HG02943 (cell line): ENCODE measurements around the gene FBXO15.

Experiments used
- ATAC-seq: cut with Tn5 transposase; IDR thresholded peaks from one replicate; pipeline ENCODE4 v1.9.1; 2021; ENCODE audit warnings: mild to moderate bottlenecking, low read depth, moderate library complexity; ENCODE audit not compliant: unreplicated experiment

FBXO15 gene

DNA sequence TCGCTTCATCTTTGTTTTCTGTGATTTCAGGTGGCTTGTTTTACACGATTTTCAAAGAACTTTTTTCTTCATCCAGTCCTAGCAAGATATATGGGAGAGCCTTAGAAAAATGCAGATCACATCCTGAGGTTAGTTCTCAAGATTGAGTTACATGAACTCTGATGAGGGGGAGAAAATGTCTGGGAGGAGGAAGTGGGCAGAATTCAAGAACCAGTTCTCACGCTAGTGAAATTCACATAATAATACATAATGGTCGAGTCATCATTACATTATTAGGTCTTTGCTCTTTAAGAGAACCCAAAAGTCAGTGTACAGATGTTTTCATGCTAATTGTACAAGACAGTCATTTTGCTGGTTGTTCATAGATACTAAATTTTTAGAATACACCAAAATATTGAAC, 7.6 kb upstream of the FBXO15 start:
- no peak for ATAC-seq

GRCh38 chr18:74154716-74155115, 7.1 kb upstream of the FBXO15 start:
- no peak for ATAC-seq

DNA sequence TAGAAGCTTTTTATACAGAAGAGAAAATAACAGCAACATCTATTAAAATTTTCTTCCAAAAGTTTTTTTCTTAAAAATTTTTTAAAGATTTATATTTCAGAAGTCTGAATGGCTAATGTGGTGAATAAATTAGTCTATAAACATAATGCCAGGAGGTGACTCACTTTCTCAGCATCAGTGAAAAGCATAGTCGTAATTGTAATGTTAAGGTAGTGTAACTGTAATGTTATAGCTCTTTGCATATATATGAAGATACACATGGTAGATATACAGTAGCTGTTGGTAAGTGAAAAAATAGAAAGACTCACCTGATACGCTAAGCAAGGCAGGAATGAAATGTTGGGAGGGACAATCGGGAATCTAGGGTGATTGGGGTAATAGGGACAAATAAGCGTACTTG, 6.2 kb upstream of the FBXO15 start:
- no peak for ATAC-seq

DNA sequence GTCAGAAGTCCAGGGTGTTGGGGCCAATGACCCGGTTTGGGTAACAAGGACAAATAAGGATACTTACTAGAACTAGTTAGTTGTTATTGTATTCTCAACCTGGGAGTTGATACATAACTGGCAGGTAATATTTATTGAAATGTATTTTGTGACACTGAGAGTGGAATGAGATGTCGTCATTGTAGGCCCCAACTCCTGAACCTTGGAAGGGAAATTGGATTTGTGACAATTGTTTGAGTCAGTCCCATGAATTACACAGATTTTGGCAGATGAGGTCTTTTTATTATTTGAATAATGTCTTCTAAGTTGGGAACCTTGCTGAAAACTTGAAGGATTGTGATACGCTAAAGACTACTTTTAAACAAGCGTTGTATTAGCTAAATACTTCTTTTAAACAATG, 5.7 kb upstream of the FBXO15 start:
- ATAC-seq = no peak

DNA sequence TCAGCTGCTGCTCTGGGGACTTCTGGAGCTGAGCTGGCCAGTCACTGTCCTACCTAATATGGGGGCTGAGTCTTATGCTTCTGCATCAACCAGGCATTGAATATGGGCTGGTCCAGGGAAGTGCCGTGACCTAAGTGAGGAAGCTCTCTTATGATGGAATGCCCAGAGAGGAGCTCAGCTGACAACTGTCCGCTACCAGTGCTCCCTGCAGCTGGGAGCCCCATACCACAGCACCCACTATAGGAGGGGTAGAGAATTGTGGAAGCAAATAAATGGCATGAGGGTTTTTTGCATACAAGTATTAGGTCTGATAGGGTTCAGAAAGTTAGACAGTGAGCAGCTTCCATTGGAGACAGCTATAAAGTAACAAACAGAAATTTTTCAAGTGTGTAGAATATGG, 5.2 kb upstream of the FBXO15 start:
- ATAC-seq = no peak

- no peak for ATAC-seq
Observed at GRCh38 chr18:74152270-74152669, 4.6 kb upstream of the FBXO15 start.

DNA sequence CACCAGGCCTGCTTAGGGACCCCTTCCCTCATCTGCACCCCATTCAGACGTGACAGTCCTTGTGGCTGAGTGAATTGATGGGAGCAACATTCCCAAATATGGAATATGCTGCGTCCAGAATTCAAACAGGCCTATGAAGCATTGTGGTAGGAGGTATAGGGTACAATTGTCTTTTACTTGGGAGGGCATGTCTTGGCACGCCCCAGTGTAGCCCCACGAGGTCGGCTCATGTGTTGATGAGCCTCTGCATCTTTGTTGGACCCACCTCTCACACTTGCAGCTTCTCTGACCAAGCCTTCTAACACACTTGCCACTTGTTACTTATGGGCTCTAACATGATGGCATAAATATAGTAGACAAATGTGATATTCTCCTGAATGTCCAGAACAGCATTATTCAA, 2.2 kb upstream of the FBXO15 start:
- ATAC-seq = no peak

DNA sequence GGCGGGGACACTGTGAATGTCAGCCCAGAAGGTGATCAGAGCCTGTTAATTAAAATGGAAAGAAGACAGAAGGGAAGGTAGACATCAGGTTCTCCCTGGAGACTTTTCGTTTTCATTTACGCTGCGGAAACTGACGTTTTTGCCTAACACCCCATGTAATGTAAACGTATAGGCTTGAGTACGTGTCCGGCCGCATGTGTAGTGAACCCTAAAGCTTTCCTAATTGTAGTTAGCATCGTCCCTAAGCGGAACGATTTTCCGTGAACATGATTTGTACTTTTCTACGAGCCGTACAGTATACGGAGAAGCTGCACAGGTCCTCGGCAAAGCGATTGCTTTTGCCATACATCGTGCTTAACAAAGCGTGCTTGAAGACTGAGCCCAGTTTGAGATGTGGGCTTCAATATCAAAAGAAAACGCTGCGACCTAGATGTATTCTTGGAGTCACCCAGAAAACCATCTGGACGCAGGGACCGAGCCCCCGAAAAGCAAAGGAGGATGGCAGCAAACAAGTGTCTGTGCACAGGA, 973 bp upstream of the FBXO15 start:
- ATAC-seq = no peak

DNA sequence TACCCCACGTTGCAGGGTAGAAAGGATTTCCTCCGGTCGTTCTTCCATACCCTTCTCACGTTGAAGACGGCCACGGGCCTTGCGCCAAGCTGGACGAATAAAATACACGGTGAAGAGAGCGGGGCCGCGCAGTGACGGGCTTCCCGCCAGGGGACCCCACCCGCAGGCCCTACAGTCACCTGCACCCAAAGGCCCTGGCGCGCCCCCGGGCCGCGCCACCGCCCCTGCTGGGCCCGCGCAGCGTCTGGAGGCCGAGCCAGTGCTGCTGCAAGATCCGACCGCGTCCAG, 199 bp downstream of the FBXO15 start:
- no peak for ATAC-seq

DNA sequence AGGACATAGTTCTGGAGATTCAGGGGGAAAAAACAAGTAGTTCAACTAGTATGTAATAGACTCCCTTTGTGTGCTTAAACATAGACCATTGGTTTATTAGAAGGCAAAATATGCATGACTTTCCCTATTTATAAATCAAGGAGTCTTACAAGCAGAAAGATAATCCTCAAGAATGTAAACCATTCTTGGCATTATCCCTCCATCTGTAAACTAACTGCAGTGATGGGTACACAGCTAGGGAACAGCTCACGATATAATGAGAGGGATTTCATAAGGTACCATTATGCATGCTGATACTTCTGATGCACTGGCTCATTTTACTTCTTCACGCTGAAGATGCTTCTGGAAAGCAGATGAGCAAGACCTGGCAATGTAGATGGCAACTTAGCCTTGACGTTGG, 878 bp downstream of the FBXO15 start:
- ATAC-seq = no peak

DNA sequence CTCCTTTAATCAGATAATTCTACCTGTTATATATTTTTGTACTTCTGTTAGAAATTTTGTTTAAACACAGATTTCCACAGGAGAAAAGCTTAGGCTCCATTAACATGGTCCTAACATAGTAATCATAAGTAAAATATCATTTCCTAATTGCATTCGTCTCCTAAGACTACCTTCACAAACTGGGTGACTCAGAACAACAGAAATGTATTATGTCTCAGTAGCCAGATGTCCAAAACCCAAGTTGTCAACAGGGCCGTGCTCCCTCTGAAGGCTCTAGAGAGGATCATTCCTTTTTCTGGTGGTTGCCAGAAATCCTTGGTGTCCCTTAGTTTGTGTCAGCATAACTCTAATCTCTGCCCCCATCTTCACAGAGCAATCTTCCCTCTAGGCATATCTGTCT, 5.4 kb downstream of the FBXO15 start:
- ATAC-seq = no peak

DNA sequence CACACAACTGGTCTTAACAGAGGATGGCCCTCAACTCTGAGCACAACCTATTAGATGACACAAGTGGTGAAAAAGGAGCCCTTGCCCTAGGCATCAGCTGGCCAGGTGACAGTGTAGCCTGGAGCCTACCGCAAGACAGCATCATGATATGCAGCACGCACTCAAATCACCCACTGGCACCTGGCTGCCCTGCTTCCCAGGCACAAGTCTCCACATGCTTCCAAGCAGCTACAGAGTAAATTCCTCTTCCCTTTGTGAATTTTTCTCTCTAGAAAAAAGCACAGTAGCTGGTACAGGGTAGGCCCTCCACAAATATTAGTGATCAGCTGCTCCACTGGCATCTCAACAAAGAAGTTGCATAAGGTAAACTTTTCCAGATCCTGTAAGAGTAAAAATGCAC, 6.0 kb downstream of the FBXO15 start:
- ATAC-seq = no peak

- ATAC-seq = no peak
Observed at GRCh38 chr18:74140582-74140981, 7.1 kb downstream of the FBXO15 start.

DNA sequence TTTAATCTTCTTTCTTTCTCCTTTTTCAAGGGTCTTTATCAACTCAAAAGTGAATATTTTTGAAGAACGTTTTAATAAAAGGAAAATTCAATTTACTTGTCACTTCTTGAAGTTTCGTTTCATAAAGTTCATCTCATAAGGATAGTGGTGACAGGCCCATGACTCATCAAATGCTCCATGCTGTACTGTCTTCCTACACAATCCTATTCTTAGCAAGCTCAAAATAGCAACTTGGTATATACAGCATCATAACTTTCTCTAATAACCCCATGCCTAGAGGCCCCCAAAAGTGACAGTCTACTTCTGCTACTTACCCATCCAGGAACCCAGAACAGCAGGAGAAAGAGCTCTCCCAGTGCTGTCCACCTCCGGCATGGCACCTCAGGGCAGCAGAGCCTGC, 7.7 kb downstream of the FBXO15 start:
- no peak for ATAC-seq

- ATAC-seq = no peak
Observed at GRCh38 chr18:74139411-74139810, 8.2 kb downstream of the FBXO15 start.

DNA sequence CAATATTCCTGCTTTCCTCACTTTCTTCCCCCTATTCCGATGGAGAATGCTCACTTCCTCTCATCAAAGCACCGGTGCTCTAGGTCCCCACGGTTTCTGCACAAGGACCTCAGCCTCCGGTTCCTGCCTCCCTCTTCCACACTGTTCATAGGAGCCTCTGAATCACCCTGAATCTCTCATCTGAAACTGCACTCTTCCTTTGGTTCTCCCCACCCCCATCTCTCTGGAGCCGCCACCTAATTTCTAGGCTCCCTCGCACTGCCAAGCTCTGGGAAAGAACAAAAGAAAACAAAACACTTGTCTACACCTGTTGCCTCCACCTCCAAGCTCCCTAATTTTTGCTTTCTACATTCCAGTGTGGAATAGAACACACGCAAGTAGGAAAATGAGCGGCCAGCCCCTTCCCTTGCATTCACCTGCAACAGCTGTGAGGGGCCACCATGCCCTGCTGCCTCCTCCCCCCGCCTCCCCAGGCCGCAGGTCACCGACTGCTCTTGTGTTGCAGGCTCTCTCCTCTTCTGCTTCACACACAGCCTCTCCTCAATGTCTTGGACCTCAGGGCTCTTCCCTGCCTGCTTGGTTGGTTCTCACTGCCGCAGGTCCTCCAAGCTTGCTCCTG, 9.6 kb downstream of the FBXO15 start:
- no peak for ATAC-seq

DNA sequence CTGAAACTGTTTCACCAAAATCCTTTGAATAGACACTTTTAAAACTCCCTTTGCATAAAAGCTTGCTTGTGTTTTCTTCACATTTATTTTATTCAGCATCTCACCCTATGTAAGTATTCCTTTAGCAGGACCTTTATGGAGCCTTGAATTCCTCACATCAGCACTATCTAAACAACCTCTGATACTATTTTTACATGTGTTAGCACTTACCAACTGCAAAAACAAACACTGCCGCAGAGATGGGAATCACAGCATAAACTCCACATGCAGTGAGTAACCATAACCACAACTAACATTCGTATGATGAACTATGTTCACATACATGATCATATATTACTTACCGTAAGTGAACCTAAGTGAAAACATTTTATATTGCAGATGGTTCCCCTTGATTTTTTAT, 15.4 kb downstream of the FBXO15 start:
- no peak for ATAC-seq

- no peak for ATAC-seq
Observed at GRCh38 chr18:74131124-74131523, 16.5 kb downstream of the FBXO15 start.

DNA sequence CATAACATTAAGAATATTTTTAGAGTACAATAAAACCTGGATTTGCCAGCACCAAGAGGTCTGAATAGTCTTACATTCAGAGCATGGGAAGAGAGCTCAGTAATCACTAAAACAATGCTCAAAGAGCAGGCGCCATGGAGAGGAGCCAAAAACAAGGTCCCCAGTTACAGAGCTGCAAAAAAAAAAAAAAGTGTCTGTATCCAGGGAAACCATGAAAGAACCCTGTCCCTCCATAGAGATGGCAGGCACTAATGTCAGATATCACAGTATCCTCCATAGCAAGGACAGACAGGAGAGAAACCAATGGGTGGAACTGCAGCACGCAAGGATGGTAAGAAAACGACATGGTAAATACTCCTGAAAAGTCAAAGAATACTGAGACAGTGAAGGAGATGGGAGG, 19.5 kb downstream of the FBXO15 start:
- no peak for ATAC-seq

DNA sequence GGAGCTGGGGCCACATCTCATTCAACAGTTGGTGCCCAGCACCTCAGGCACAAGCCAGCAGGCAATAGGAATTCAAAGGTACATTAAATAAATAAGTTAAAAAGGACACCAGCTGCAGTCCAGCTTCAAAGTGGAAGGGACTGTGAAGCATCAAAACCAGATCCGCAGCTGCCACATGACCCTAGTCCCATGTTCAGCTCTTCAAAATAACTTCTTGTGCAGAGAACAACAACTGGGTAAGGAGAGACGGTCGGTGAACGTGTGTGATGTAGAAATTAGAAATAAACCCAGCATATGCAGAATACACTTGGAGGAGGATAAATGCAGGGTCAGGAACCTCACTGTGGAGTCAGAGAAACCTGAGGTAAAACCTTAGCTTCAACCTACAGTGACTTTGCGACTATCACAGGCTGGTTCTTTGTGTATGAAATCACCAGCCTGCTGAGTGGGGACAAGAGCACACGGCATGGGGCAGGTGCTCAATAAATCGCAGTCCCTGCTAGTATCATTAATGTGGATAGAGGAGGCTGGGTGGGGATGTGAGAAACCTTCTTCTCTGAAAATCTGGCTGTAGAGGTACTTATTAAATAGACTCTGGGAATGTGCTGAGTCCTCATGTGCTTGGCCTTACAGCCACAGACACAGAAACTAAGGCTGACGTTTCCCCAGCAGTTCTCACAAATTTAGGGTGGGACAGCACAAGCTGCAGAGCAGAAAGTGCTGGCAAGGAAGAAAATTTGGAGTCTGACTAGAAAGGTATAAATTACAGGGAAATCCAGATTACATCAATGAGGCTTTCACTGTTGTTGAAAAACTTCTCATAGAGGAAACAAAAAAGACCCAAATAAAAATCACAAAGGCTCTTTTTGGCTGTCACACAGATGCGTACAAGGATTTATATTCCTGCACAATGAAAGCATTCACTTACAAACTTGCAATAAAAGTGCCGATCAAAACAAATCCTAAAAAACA, 20.7 kb downstream of the FBXO15 start:
- ATAC-seq = no peak

GRCh38 chr18:74124642-74125041, 23.0 kb downstream of the FBXO15 start:
- no peak for ATAC-seq

GRCh38 chr18:74123200-74123599, 24.4 kb downstream of the FBXO15 start:
- ATAC-seq = no peak
